ENCODE measurements around the gene PPP2R5D.

DNA sequence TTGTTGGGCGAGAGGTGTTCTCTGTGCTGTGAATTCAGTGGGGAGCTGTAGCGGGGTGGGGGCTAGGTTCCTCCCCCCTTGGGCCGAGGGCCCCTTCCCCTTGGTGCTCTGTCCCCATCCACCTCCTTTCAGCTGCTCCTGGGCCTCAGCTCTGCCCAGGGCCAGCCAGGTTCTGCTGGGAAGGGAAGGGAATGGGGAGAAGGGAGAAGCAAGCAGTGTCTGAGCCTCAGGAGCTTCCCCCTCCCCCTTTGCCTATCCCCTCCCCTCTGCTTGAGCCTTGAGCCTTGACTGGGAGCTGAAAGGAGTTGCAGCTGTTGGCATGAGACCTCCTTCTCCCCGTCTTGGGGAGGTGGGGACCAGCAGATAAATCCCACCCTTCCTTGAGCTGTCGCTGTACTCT is 36.5 kb downstream of the PPP2R5D start:
- TF ChIP-seq, protein P1, sequence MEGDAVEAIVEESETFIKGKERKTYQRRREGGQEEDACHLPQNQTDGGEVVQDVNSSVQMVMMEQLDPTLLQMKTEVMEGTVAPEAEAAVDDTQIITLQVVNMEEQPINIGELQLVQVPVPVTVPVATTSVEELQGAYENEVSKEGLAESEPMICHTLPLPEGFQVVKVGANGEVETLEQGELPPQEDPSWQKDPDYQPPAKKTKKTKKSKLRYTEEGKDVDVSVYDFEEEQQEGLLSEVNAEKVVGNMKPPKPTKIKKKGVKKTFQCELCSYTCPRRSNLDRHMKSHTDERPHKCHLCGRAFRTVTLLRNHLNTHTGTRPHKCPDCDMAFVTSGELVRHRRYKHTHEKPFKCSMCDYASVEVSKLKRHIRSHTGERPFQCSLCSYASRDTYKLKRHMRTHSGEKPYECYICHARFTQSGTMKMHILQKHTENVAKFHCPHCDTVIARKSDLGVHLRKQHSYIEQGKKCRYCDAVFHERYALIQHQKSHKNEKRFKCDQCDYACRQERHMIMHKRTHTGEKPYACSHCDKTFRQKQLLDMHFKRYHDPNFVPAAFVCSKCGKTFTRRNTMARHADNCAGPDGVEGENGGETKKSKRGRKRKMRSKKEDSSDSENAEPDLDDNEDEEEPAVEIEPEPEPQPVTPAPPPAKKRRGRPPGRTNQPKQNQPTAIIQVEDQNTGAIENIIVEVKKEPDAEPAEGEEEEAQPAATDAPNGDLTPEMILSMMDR (optimal IDR thresholded peaks at IDR 0.05 in 1 of 3, IDR thresholded peaks at IDR 0.05 in 1 of 3, conservative IDR thresholded peaks at IDR 0.05 in 1 of 3; ENCODE audit: extremely low read depth in 1 of 3, insufficient read depth in 2 of 3, low read length in 3 of 3): no peak
- no peak for TF ChIP-seq EZH2 (IDR thresholded peaks at IDR 0.05; ENCODE audit: low read length)

All from keratinocyte (primary cell).